ENCODE results near the gene HOOK2.
A peak's percentile ranks its signal among the peaks of the same experiment; 100 is the strongest.

- no peak for TF ChIP-seq CTCF (IDR thresholded peaks at IDR 0.05; ENCODE audit: control extremely low read depth in 1 of 3, insufficient read depth in 1 of 3, low read depth in 1 of 3, low read length in 3 of 3)
- peak; percentile 90 for TF ChIP-seq YY1 (IDR thresholded peaks at IDR 0.05; ENCODE audit: low read depth, low read length)
- no peak for TF ChIP-seq SAP30 (IDR thresholded peaks at IDR 0.05; ENCODE audit: insufficient read depth, insufficient replicate concordance, low read length)
- TF ChIP-seq TEAD4 (IDR thresholded peaks at IDR 0.05; ENCODE audit: low read depth, low read length), result no peak
- TF ChIP-seq GTF2F1 (IDR thresholded peaks at IDR 0.05; ENCODE audit: borderline replicate concordance, low read depth, low read length), result no peak
- no peak for TF ChIP-seq EP300 (IDR thresholded peaks at IDR 0.05; ENCODE audit: borderline replicate concordance in 1 of 2, low read depth in 2 of 2, low read length in 2 of 2)
- no peak for TF ChIP-seq BCL11A (IDR thresholded peaks at IDR 0.05; ENCODE audit: low read depth in 2 of 2, low read length in 2 of 2)
- no peak for TF ChIP-seq RNF2 (IDR thresholded peaks at IDR 0.05; ENCODE audit: borderline replicate concordance, low read depth, low read length, missing control alignments, poor library complexity, severe bottlenecking)
These were observed 31.1 kb upstream of the HOOK2 start, which contains the start of gene RNASEH2A for GRCh38 chr19:12806242-12807081.
